ENCODE results near the gene HSPA12B. TPM values are rescaled to one million over a fixed set of nuclear protein-coding genes. Genes with fewer than 3 reads are reported as not detected.

The HSPA12B gene
- total and polyA plus RNA-seq, 2 experiments from 2014 or later = 2.5 to 3.4 TPM

- Histone ChIP-seq H4K20me1 (ENCODE audit: insufficient read depth, poor library complexity, severe bottlenecking) (no peaks in the 10 kb centered on the region), H3K9me3 (ENCODE audit: low read depth) (no peaks in the 10 kb centered on the region), H3K27ac (no peak overlapping the region), H3K79me2 (no peaks in the 10 kb centered on the region), H2AFZ (no peak overlapping the region), H3K4me3 (no peak overlapping the region), H3K4me2 (no peak overlapping the region), H3K9me2 (replicated peaks; ENCODE audit: insufficient read depth) (no peaks in the 10 kb centered on the region), H3K27me3 (peaks cover 5% of the 10 kb centered on the region), H3K36me3 (replicated peaks; ENCODE audit: insufficient read depth, low read depth) (no peaks in the 10 kb centered on the region), H3K4me1 (ENCODE audit: insufficient read depth) (no peaks in the 10 kb centered on the region)
- DNase-seq (ENCODE audit: low spot score) = peak; percentile 73
- no peak for TF ChIP-seq EZH2phosphoT487 (IDR thresholded peaks at IDR 0.05; ENCODE audit: low read depth, severe bottlenecking, unreplicated experiment)
- TF ChIP-seq, protein P1, sequence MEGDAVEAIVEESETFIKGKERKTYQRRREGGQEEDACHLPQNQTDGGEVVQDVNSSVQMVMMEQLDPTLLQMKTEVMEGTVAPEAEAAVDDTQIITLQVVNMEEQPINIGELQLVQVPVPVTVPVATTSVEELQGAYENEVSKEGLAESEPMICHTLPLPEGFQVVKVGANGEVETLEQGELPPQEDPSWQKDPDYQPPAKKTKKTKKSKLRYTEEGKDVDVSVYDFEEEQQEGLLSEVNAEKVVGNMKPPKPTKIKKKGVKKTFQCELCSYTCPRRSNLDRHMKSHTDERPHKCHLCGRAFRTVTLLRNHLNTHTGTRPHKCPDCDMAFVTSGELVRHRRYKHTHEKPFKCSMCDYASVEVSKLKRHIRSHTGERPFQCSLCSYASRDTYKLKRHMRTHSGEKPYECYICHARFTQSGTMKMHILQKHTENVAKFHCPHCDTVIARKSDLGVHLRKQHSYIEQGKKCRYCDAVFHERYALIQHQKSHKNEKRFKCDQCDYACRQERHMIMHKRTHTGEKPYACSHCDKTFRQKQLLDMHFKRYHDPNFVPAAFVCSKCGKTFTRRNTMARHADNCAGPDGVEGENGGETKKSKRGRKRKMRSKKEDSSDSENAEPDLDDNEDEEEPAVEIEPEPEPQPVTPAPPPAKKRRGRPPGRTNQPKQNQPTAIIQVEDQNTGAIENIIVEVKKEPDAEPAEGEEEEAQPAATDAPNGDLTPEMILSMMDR (IDR thresholded peaks at IDR 0.05; ENCODE audit: poor library complexity) = peak; percentile 75
- 68% methylated on average over 4 of the region's 4 CpGs for WGBS (ENCODE audit: low lambda C conversion rate, missing lambda C conversion rate)
Observed at GRCh38 chr20:3716195-3716834, 16.2 kb upstream of the HSPA12B start.

DNA sequence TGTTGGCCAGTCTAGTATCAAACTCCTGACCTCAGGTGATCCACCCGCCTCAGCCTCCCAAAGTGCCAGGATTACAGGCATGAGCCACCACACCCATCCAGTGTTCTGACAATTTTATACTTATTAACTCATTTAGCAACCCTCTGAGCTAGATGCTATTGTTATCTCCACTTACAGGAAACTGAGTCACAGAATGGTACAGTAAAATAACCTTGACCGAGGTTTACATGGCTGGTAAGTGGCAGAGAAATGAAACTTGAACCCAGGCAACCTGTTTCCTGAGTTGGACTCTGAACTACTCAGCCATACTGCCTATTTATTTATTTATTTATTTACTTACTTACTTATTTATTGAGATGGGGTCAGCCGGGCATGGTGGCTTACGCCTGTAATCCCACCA, 13.4 kb upstream of the HSPA12B start:
- WGBS (ENCODE audit: low lambda C conversion rate, missing lambda C conversion rate) = 95% methylated on average over 4 of the region's 4 CpGs
- TF ChIP-seq EZH2phosphoT487 (IDR thresholded peaks at IDR 0.05; ENCODE audit: low read depth, severe bottlenecking, unreplicated experiment) (no peak), EZH2 (IDR thresholded peaks at IDR 0.05; ENCODE audit: borderline replicate concordance) (no peak)
- TF ChIP-seq, protein P1 (IDR thresholded peaks at IDR 0.05; ENCODE audit: poor library complexity) = no peak
- H3K9me3 ChIP-seq (ENCODE audit: low read depth) = no peaks in the 10 kb centered on the region

DNA sequence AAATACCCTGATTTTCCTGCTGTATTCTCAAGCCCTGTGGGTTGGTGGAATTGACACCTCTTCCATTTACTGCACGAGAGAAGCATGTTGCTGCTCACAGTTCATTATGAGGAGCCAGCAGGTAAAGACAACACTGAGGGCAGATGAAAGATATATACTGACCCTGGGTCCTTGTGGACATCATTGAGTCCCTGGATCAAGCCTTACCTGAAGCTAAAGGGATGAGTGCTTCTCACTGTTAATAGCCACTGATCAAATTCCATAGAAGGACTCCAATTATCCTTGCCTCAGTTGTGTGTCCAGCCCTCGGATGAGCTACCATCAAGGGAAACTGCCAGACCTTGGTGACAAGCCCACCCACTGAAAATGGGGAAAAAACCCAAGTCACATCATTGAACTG, 12.4 kb upstream of the HSPA12B start:
- Histone ChIP-seq H3K27me3 (peaks cover 5% of the 10 kb centered on the region), H4K20me1 (ENCODE audit: insufficient read depth, poor library complexity, severe bottlenecking) (no peaks in the 10 kb centered on the region), H3K9me3 (ENCODE audit: low read depth) (no peaks in the 10 kb centered on the region), H3K27ac (no peak overlapping the region), H2AFZ (no peak overlapping the region), H3K79me2 (no peaks in the 10 kb centered on the region), H3K9me2 (replicated peaks; ENCODE audit: insufficient read depth) (no peaks in the 10 kb centered on the region), H3K36me3 (replicated peaks; ENCODE audit: insufficient read depth, low read depth) (no peaks in the 10 kb centered on the region), H3K4me3 (no peak overlapping the region), H3K4me1 (ENCODE audit: insufficient read depth) (no peaks in the 10 kb centered on the region), H3K4me2 (no peak overlapping the region)
- DNase-seq (ENCODE audit: low spot score) = no peak
- WGBS (ENCODE audit: low lambda C conversion rate, missing lambda C conversion rate) = 82% methylated on average over 2 of the region's 2 CpGs
- TF ChIP-seq, protein P1 (IDR thresholded peaks at IDR 0.05; ENCODE audit: poor library complexity) = no peak
- TF ChIP-seq EZH2phosphoT487 (IDR thresholded peaks at IDR 0.05; ENCODE audit: low read depth, severe bottlenecking, unreplicated experiment) (no peak), EZH2 (IDR thresholded peaks at IDR 0.05; ENCODE audit: borderline replicate concordance) (no peak)

More for the DNA sequence above, 13.4 kb upstream of the HSPA12B start:
- peaks cover 5% of the 10 kb centered on the region for H3K27me3 ChIP-seq
- H3K4me2 ChIP-seq = no peak overlapping the region
- H4K20me1 ChIP-seq (ENCODE audit: insufficient read depth, poor library complexity, severe bottlenecking) = no peaks in the 10 kb centered on the region
- no peak overlapping the region for H3K4me3 ChIP-seq
- no peaks in the 10 kb centered on the region for H3K79me2 ChIP-seq
- H3K9me2 ChIP-seq (replicated peaks; ENCODE audit: insufficient read depth) = no peaks in the 10 kb centered on the region
- H3K27ac ChIP-seq = no peak overlapping the region
- H2AFZ ChIP-seq = no peak overlapping the region
- no peaks in the 10 kb centered on the region for H3K4me1 ChIP-seq (ENCODE audit: insufficient read depth)
- H3K36me3 ChIP-seq (replicated peaks; ENCODE audit: insufficient read depth, low read depth) = no peaks in the 10 kb centered on the region
- no peak for DNase-seq (ENCODE audit: low spot score)

Data from hepatocyte (in vitro differentiated cells).